Measurements from ENCODE around the gene PGA5.

- TF ChIP-seq CTCF (IDR thresholded peaks at IDR 0.05), result no peak
- TF ChIP-seq POLR2A (IDR thresholded peaks at IDR 0.05), result no peak
These were observed 42.6 kb downstream of the PGA5 start for GRCh38 chr11:61283613-61284012.

All from adrenal gland (tissue), 5 donors.